Keratinocyte (primary cell): ENCODE results near the gene ZMYM2. TPM values are rescaled to one million over a fixed set of nuclear protein-coding genes. Genes with fewer than 3 reads are reported as not detected.

Experiments used
- DNase-seq: peaks from one replicate; pipeline ENCODE4 v3.0.0-alpha.2; 2011; ENCODE audit warnings: low read depth, missing footprints, low spot score
- FAIRE-seq: peaks from 2 replicates; lab custom pipeline; 2011; peaks lifted over from hg19 to GRCh38; lab: Jason Lieb, UNC
- H2AFZ ChIP-seq: 2 replicates; pipeline ENCODE4 v1.6.0; 2012; ENCODE audit warnings: low read length, control low read depth, inconsistent platforms; ENCODE audit not compliant: control insufficient read depth
- H3K27ac ChIP-seq: 2 replicates; pipeline ENCODE4 v1.5.1; 2011; ENCODE audit warnings: low read length; ENCODE audit not compliant: control insufficient read depth, insufficient read depth
- H3K27me3 ChIP-seq: 3 replicates; pipeline ENCODE4 v1.6.0; 2011; ENCODE audit warnings: low read length; ENCODE audit not compliant: control insufficient read depth, insufficient read depth; ENCODE audit errors: extremely low read depth
- H3K36me3 ChIP-seq, 2 experiments: 2 replicates in 1 of 2; 3 replicates in 1 of 2; pipeline ENCODE4 v1.5.1; 2011; ENCODE audit warnings: low read length in 2 of 2, mild to moderate bottlenecking in 1 of 2; ENCODE audit not compliant: control insufficient read depth in 2 of 2, insufficient read depth in 2 of 2; ENCODE audit errors: extremely low read depth in 1 of 2
- H3K4me1 ChIP-seq: 3 replicates; pipeline ENCODE4 v1.5.1; 2011; ENCODE audit warnings: low read length; ENCODE audit not compliant: control insufficient read depth, insufficient read depth; ENCODE audit errors: extremely low read depth
- H3K4me2 ChIP-seq: 3 replicates; pipeline ENCODE4 v1.6.0; 2011; ENCODE audit warnings: low read depth, low read length; ENCODE audit not compliant: control insufficient read depth, insufficient read depth; ENCODE audit errors: extremely low read depth
- H3K4me3 ChIP-seq, 3 experiments: fragments of 200-600 bp in 1 of 3; sonication (generic) in 1 of 3; 2 replicates in 2 of 3; 3 replicates in 1 of 3; pipeline ENCODE4 v1.5.1; 2011 to 2016; ENCODE audit warnings: low read length in 3 of 3, mild to moderate bottlenecking in 3 of 3, control low read depth in 2 of 3, inconsistent platforms in 1 of 3, low read depth in 1 of 3, mixed read lengths in 1 of 3, mixed run types in 1 of 3, moderate library complexity in 1 of 3; ENCODE audit not compliant: control insufficient read depth in 2 of 3, insufficient read depth in 2 of 3; ENCODE audit errors: extremely low read depth in 1 of 3
- H3K79me2 ChIP-seq: 2 replicates; pipeline ENCODE4 v1.6.0; 2012; ENCODE audit warnings: low read length; ENCODE audit not compliant: control insufficient read depth, insufficient read depth
- H3K9ac ChIP-seq: 3 replicates; pipeline ENCODE4 v1.6.0; 2011; ENCODE audit warnings: low read length; ENCODE audit not compliant: control insufficient read depth, insufficient read depth; ENCODE audit errors: extremely low read depth
- H3K9me1 ChIP-seq: 3 replicates; pipeline ENCODE4 v1.6.0; 2011; ENCODE audit warnings: low read length; ENCODE audit not compliant: control insufficient read depth, insufficient read depth; ENCODE audit errors: extremely low read depth
- H3K9me3 ChIP-seq: 2 replicates; pipeline ENCODE4 v1.5.1; 2012; ENCODE audit warnings: low read depth, low read length; ENCODE audit not compliant: control insufficient read depth
- H4K20me1 ChIP-seq: 3 replicates; pipeline ENCODE4 v1.6.0; 2011; ENCODE audit warnings: low read length; ENCODE audit not compliant: control insufficient read depth, insufficient read depth; ENCODE audit errors: extremely low read depth
- EZH2 ChIP-seq: IDR thresholded peaks from one replicate; pipeline ENCODE4 v1.6.1; 2012; ENCODE audit warnings: inconsistent platforms, mild to moderate bottlenecking, low read length, moderate library complexity
- dilution Hi-C: fragments of 300-500 bp; cut with MboI; formaldehyde crosslinking; loops from one replicate; pipeline ENCODE4 v1.7.0; 2020; ENCODE audit warnings: low sequenced_read_pairs; ENCODE audit not compliant: extremely low pct_ligation_motif_present
- polyA plus RNA-seq, 5 experiments: library from polyadenylated mRNA; depleted of rRNA in 3 of 5; stranded (reverse) in 3 of 5; stranded (forward) in 1 of 5; unstranded in 1 of 5; fragments of >200 nt; gene quantifications; 1 replicate in 1 of 5; 2 replicates in 3 of 5; 3 replicates in 1 of 5; pipeline versions ENCODE4 v1.2.1 to v1.2.3, GENCODE V29; 2011 to 2012; ENCODE audit warnings: missing spikeins in 2 of 5, low read depth in 1 of 5, low replicate concordance in 1 of 5
- TF ChIP-seq, protein P1 (sequence below), 3 experiments: IDR thresholded peaks in 1 of 3; conservative IDR thresholded peaks in 1 of 3; optimal IDR thresholded peaks in 1 of 3; 2 replicates in 2 of 3; 3 replicates in 1 of 3; pipeline versions ENCODE3 to v1.5.1; 2011; ENCODE audit warnings: low read length in 3 of 3, mild to moderate bottlenecking in 3 of 3, moderate library complexity in 2 of 3, control low read depth in 1 of 3, inconsistent platforms in 1 of 3; ENCODE audit not compliant: insufficient read depth in 2 of 3; ENCODE audit errors: extremely low read depth in 1 of 3

Gene ZMYM2
- polyA plus RNA-seq, 1 donor (not counting 4 experiments of a cell fraction or from before 2014, with no cell fraction given), result 51.3 TPM

DNA sequence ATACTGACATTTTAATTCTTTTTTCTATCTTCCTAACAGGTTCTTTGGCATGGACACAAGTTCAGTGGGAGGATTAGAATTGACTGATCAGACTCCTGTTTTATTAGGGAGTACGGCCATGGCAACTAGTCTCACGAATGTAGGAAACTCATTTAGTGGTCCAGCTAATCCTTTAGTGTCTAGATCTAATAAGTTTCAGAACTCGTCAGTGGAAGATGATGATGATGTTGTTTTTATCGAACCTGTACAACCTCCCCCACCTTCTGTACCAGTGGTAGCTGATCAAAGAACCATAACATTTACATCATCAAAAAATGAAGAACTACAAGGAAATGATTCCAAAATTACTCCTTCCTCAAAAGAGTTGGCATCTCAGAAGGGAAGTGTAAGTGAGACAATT lies 34.5 kb downstream of the ZMYM2 start:
- H2AFZ ChIP-seq, result no peak overlapping the region
- TF ChIP-seq, protein P1, sequence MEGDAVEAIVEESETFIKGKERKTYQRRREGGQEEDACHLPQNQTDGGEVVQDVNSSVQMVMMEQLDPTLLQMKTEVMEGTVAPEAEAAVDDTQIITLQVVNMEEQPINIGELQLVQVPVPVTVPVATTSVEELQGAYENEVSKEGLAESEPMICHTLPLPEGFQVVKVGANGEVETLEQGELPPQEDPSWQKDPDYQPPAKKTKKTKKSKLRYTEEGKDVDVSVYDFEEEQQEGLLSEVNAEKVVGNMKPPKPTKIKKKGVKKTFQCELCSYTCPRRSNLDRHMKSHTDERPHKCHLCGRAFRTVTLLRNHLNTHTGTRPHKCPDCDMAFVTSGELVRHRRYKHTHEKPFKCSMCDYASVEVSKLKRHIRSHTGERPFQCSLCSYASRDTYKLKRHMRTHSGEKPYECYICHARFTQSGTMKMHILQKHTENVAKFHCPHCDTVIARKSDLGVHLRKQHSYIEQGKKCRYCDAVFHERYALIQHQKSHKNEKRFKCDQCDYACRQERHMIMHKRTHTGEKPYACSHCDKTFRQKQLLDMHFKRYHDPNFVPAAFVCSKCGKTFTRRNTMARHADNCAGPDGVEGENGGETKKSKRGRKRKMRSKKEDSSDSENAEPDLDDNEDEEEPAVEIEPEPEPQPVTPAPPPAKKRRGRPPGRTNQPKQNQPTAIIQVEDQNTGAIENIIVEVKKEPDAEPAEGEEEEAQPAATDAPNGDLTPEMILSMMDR (optimal IDR thresholded peaks at IDR 0.05 in 1 of 3, IDR thresholded peaks at IDR 0.05 in 1 of 3, conservative IDR thresholded peaks at IDR 0.05 in 1 of 3; ENCODE audit: extremely low read depth in 1 of 3, insufficient read depth in 2 of 3, low read length in 3 of 3), result no peak
- no peak for TF ChIP-seq EZH2
- dilution Hi-C loops, result no loop called here
- DNase-seq (no peak), FAIRE-seq (no peak)
- no peak overlapping the region for H3K9ac ChIP-seq
- H3K27me3 ChIP-seq, result no peaks in the 10 kb centered on the region
- peaks cover 44% of the 10 kb centered on the region for H3K79me2 ChIP-seq
- H3K36me3 ChIP-seq, result peaks cover 18 to 23% of the 10 kb centered on the region in 2 experiments
- no peaks in the 10 kb centered on the region for H3K9me3 ChIP-seq
- H3K9me1 ChIP-seq, result no peaks in the 10 kb centered on the region
- no peak overlapping the region for H3K4me2 ChIP-seq
- H3K27ac ChIP-seq, result no peak overlapping the region
- H3K4me3 ChIP-seq, result no peak overlapping the region
- H4K20me1 ChIP-seq, result no peaks in the 10 kb centered on the region
- peaks cover 3% of the 10 kb centered on the region for H3K4me1 ChIP-seq

DNA sequence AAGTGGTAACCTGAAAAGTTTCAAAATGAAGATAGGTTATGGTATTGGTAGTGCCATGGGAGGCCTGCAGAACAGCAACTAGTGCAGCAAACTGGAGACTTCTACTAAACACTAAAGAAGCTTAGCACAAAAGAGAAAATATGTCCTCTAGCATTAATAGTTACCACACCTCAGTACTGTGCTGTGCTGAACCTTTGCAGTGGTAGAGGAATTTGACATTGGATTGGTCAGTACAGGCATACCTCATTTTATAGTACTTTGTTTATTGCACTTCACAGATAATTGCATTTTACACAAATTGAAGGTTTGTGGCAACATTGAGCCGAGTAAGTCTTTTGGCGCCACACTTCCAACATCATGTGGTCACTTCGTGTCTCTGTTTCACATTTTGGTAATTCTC lies 40.4 kb downstream of the ZMYM2 start:
- H3K27me3 ChIP-seq, result no peaks in the 10 kb centered on the region
- TF ChIP-seq EZH2, result no peak
- TF ChIP-seq, protein P1 (optimal IDR thresholded peaks at IDR 0.05 in 1 of 3, IDR thresholded peaks at IDR 0.05 in 1 of 3, conservative IDR thresholded peaks at IDR 0.05 in 1 of 3; ENCODE audit: extremely low read depth in 1 of 3, insufficient read depth in 2 of 3, low read length in 3 of 3), result no peak
- H3K9me1 ChIP-seq, result no peaks in the 10 kb centered on the region
- no peak overlapping the region for H3K27ac ChIP-seq
- no peaks in the 10 kb centered on the region for H4K20me1 ChIP-seq
- no peaks in the 10 kb centered on the region for H3K4me1 ChIP-seq
- no peak overlapping the region for H3K4me2 ChIP-seq
- peaks cover 39% of the 10 kb centered on the region for H3K79me2 ChIP-seq
- no peak overlapping the region for H3K9ac ChIP-seq
- no peak for FAIRE-seq
- H2AFZ ChIP-seq, result no peak overlapping the region
- no peaks in the 10 kb centered on the region for H3K9me3 ChIP-seq
- no peak for DNase-seq
- peaks cover 5 to 16% of the 10 kb centered on the region in 2 experiments for H3K36me3 ChIP-seq
- dilution Hi-C loops, result no loop called here
- no peak overlapping the region for H3K4me3 ChIP-seq
